Measurements from ENCODE around the gene MYO9A. TPM values are rescaled to one million over a fixed set of nuclear protein-coding genes. Genes with fewer than 3 reads are reported as not detected.

MYO9A gene, protein sequence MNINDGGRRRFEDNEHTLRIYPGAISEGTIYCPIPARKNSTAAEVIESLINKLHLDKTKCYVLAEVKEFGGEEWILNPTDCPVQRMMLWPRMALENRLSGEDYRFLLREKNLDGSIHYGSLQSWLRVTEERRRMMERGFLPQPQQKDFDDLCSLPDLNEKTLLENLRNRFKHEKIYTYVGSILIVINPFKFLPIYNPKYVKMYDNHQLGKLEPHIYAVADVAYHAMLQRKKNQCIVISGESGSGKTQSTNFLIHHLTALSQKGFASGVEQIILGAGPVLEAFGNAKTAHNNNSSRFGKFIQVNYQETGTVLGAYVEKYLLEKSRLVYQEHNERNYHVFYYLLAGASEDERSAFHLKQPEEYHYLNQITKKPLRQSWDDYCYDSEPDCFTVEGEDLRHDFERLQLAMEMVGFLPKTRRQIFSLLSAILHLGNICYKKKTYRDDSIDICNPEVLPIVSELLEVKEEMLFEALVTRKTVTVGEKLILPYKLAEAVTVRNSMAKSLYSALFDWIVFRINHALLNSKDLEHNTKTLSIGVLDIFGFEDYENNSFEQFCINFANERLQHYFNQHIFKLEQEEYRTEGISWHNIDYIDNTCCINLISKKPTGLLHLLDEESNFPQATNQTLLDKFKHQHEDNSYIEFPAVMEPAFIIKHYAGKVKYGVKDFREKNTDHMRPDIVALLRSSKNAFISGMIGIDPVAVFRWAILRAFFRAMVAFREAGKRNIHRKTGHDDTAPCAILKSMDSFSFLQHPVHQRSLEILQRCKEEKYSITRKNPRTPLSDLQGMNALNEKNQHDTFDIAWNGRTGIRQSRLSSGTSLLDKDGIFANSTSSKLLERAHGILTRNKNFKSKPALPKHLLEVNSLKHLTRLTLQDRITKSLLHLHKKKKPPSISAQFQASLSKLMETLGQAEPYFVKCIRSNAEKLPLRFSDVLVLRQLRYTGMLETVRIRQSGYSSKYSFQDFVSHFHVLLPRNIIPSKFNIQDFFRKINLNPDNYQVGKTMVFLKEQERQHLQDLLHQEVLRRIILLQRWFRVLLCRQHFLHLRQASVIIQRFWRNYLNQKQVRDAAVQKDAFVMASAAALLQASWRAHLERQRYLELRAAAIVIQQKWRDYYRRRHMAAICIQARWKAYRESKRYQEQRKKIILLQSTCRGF (N-terminal part only)
- total RNA-seq (2022; extraction: Qiagen RNA extraction) = 8.8 to 14.2 TPM (median 10.5 TPM) in 5 replicates

GRCh38 chr15:72118017-72118978 lies at the start of gene MYO9A, which contains the start of gene SENP8:
MYO9A (minus strand) TSS chr15:72118150; CDS start chr15:72046563, 71,587 bp downstream.
SENP8 (plus strand) TSS chr15:72118403; CDS start chr15:72139624, 21,221 bp downstream.

DNA sequence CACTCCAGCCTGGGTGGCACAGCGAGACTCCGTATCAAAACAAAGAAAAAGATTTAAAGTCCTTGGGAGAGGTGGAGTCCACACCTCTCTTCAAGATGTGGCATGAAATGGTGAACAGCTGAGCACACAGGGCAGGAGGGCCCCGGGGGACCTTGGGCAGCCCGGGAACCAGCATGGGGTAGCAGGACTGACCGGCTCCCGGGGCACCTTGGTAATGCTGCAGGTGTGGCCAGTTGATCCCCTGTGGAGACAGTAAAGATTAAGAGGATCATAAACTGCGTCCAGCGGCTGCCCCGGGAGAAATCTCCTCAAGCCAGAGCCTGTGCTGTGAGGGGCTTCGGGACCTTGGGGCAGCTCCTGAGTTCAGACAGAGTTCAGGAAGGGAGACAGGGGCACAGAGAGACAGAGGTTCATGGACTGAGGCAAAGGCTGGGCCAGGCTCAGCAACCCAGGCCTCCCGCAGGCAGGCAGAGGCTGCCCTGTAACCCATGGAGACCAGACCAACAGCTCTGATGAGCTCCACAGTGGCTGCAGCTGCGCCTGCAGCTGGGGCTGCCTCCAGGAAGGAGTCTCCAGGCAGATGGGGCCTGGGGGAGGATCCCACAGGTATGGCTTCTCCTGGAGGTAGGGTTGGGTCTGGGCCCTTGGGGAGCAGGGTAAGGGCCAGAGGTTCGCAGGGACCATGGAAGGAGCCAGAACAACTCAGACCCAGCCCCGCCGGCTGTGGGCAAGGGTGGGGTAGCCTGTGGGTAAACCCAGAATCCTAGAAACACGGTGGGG lies 307.5 kb downstream of the MYO9A start, which contains the start of gene NR2E3:
Gene NR2E3, plus strand, starts transcription at position 299 of the 780 bp plus-strand sequence. Its CDS starts 190 bp downstream, at position 489.

Other genes with a start within 250 kb of the MYO9A start
- gene SENP8, start 253 bp upstream of the MYO9A start, total RNA-seq (2022; extraction: Qiagen RNA extraction) = 1.3 to 2.3 TPM (median 2.3 TPM) in 5 replicates
- gene GRAMD2A, start 79.6 kb upstream of the MYO9A start, total RNA-seq (2022; extraction: Qiagen RNA extraction) = 0.09 to 0.26 TPM (median 0.17 TPM) in 5 replicates
- 3,039 to 3,227 TPM (median 3,125 TPM) in 5 replicates for gene PKM, start 113.0 kb upstream of the MYO9A start, total RNA-seq (2022; extraction: Qiagen RNA extraction)
- gene PARP6, start 154.4 kb upstream of the MYO9A start, total RNA-seq (2022; extraction: Qiagen RNA extraction) = 44.5 to 63.4 TPM (median 61.9 TPM) in 5 replicates
- 0.14 to 0.23 TPM (median 0.16 TPM) in 5 replicates for gene CELF6, start 202.0 kb upstream of the MYO9A start, total RNA-seq (2022; extraction: Qiagen RNA extraction)

Data from A549 treated with AZD2906 at 1 μM for 4 hours (cell line).